Measurements from ENCODE around the gene DOCK8.

Gene DOCK8

GRCh38 chr9:505741-506059, 291.0 kb downstream of the DOCK8 start:
- DNase-seq, result peak in 1 of 14 donors; percentile 4

DNA sequence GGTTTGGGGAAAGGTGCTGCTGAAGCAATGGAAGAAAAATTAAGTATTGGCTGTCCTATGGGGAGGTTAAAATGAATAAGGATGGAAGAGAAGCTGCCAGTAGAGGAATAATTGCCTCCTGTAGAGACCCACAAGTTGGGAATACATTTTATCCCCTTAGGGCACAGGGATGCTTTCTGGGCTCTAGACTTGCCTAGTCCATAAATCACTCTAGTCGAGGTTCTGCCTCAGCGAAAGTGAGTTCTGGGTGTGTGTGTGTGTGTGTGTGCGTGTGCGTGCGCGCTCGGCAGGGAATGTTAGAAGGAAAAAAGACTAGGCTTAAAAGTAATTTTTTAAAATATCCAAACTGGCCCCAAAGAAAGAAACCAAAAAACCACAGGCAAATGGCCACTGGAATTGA, 291.6 kb downstream of the DOCK8 start:
- DNase-seq, result no peak

DNA sequence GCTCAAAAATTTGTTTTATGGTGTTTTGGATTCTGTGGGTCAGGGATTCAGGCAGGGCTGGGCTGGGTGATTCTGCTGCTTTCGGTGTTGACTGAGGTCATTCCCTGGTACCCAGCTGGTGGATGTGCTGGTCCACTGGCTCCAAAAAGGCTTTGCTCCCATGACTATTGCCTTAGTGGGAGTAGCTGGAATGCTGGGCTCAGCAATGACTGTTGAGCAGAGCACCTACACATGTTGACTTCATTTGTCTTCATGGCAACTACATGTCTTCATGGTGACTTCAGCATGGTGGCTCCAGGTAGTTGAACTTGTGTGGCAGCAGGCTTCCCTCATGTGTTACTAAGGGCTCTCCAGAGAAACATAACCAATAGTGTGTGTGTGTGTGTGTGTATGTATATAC, 297.2 kb downstream of the DOCK8 start:
- DNase-seq, result no peak

DNA sequence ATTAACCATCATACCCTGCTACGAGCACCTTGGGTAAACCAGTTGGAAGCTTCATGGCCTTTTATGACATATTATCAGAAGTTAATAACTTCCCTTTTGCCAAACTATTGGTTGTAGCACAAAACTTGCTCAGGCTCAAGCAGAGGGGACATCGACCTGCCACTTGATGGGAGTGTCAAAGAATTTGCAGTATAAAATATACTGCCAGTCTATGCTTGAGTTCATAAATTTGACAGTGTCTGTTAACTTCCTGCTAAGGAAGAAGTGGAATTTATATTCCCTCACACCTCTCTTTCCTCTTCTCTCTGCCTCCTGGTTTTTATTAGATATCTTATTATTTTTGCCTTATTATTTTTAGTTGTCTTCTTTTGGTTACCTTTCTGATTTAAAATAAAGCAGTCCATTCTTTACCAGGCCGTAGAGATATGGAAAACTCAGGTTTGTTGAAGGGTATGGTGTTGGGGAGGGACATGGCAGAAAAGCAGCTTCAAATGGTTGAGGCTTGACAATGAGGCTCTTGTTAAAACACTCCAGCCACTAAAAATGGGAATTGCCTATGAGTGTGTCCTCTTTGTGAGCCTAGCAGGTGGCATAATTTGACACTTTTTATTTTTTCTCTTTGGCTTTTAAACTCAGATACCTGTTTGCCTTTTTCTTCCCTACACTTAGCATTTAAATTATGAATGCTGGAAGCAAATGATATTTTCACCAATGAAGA, 298.0 kb downstream of the DOCK8 start:
- no peak for DNase-seq

Data from C1 segment of cervical spinal cord (tissue), 14 donors.